ENCODE measurements around the gene SUCLA2.
"Not testable (repeated sequence)": the region's sequence is repeated elsewhere in the genome, so short reads cannot be mapped to it uniquely, and the experiment has no call there.

SUCLA2 gene

GRCh38 chr13:47949799-47950198 is 51.3 kb downstream of the SUCLA2 start:
- no peak overlapping the region for H3K9ac ChIP-seq (ENCODE audit: low read depth, low read length)
- H3K36me3 ChIP-seq (ENCODE audit: control insufficient read depth, insufficient read depth, low read length): peaks cover 69% of the 10 kb centered on the region
- no peak overlapping the region for H3K27ac ChIP-seq (ENCODE audit: low read depth, low read length)
- H3K4me1 ChIP-seq (ENCODE audit: control insufficient read depth, insufficient read depth, low read length): no peaks in the 10 kb centered on the region
- H3K27me3 ChIP-seq (ENCODE audit: control insufficient read depth, insufficient read depth, low read length): no peaks in the 10 kb centered on the region
- H3K9me3 ChIP-seq (ENCODE audit: control insufficient read depth, insufficient read depth, low read length): no peaks in the 10 kb centered on the region
- H3K4me3 ChIP-seq (ENCODE audit: low read depth, low read length): no peak overlapping the region

- H3K36me3 ChIP-seq (ENCODE audit: control insufficient read depth, insufficient read depth, low read length): peaks cover 63% of the 10 kb centered on the region
- no peaks in the 10 kb centered on the region for H3K27me3 ChIP-seq (ENCODE audit: control insufficient read depth, insufficient read depth, low read length)
- no peak overlapping the region for H3K27ac ChIP-seq (ENCODE audit: low read depth, low read length)
- no peaks in the 10 kb centered on the region for H3K4me1 ChIP-seq (ENCODE audit: control insufficient read depth, insufficient read depth, low read length)
- no peaks in the 10 kb centered on the region for H3K9me3 ChIP-seq (ENCODE audit: control insufficient read depth, insufficient read depth, low read length)
- no peak overlapping the region for H3K4me3 ChIP-seq (ENCODE audit: low read depth, low read length)
- H3K9ac ChIP-seq (ENCODE audit: low read depth, low read length): no peak overlapping the region
Measured at GRCh38 chr13:47945738-47946137, 55.3 kb downstream of the SUCLA2 start.

DNA sequence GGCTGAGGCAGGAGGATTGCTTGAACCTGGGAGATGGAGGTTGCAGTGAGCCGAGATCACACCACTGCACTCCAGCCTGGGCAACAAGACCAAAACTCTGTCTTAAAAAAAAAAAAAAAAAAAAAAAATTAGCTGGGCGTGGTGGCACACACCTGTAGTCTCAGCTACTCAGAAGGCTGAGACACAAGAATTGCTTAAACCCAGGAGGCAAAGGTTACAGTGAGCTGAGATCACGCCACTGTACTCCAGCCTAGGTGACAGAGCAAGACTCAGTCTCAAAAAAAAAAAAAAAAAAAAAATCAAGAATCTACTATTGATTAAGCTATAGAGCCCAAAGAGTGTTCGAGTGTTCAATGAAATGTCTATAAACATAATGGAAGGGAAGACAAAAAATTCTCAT is 55.9 kb downstream of the SUCLA2 start:
- H3K4me3 ChIP-seq (ENCODE audit: low read depth, low read length); H3K27me3 ChIP-seq (ENCODE audit: control insufficient read depth, insufficient read depth, low read length); H3K4me1 ChIP-seq (ENCODE audit: control insufficient read depth, insufficient read depth, low read length); H3K27ac ChIP-seq (ENCODE audit: low read depth, low read length); H3K9me3 ChIP-seq (ENCODE audit: control insufficient read depth, insufficient read depth, low read length); H3K9ac ChIP-seq (ENCODE audit: low read depth, low read length): not testable (repeated sequence)
- peaks cover 63% of the 10 kb centered on the region for H3K36me3 ChIP-seq (ENCODE audit: control insufficient read depth, insufficient read depth, low read length)

- Histone ChIP-seq H3K9ac (ENCODE audit: low read depth, low read length) (peak overlapping the region; percentile 20; the same call in 1 of the 2 replicates), H3K36me3 (ENCODE audit: control insufficient read depth, insufficient read depth, low read length) (peaks cover 11% of the 10 kb centered on the region; the same call in 1 of the 2 replicates), H3K4me3 (ENCODE audit: low read depth, low read length) (no peak overlapping the region), H3K27ac (ENCODE audit: low read depth, low read length) (peak overlapping the region; percentile 62), H3K9me3 (ENCODE audit: control insufficient read depth, insufficient read depth, low read length) (peaks cover 9% of the 10 kb centered on the region; the same call in 1 of the 2 replicates), H3K4me1 (ENCODE audit: control insufficient read depth, insufficient read depth, low read length) (peaks cover 28% of the 10 kb centered on the region), H3K27me3 (ENCODE audit: control insufficient read depth, insufficient read depth, low read length) (no peaks in the 10 kb centered on the region)
Measured at GRCh38 chr13:47934371-47934770, 66.7 kb downstream of the SUCLA2 start.

- Histone ChIP-seq H3K4me3 (ENCODE audit: low read depth, low read length) (no peak overlapping the region), H3K27ac (ENCODE audit: low read depth, low read length) (peak overlapping the region; percentile 66), H3K9ac (ENCODE audit: low read depth, low read length) (peak overlapping the region; percentile 50; the same call in 1 of the 2 replicates), H3K36me3 (ENCODE audit: control insufficient read depth, insufficient read depth, low read length) (peaks cover 8% of the 10 kb centered on the region; the same call in 1 of the 2 replicates), H3K9me3 (ENCODE audit: control insufficient read depth, insufficient read depth, low read length) (peaks cover 8% of the 10 kb centered on the region; the same call in 1 of the 2 replicates), H3K27me3 (ENCODE audit: control insufficient read depth, insufficient read depth, low read length) (no peaks in the 10 kb centered on the region), H3K4me1 (ENCODE audit: control insufficient read depth, insufficient read depth, low read length) (peaks cover 28% of the 10 kb centered on the region)
Measured at GRCh38 chr13:47932950-47933923, 67.8 kb downstream of the SUCLA2 start.

DNA sequence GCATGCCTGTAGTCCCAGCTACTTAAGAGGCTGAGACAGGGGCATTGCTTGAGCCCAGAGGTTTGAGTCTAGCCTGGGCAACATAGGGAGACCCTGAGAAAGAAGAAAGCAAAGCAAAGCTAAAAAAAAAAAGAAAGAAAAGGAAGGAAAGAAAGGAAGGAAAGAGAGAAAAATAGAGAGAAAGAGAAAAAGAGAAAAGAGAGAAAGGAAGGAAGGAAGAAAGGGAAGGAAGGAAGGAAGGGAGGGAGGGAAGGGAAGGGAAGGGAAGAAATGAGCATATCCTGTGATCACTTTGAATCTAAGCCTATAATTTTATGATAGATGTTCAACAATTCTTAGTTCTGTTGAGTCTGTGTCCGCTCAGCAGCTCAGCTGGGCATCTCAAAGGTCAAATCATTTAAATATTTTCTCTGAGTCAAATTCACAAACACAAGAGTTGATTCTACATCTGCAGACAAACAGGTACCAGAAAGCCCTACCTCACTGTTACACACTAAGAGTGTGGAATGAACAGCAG is 70.4 kb downstream of the SUCLA2 start:
- no peaks in the 10 kb centered on the region for H3K9me3 ChIP-seq (ENCODE audit: control insufficient read depth, insufficient read depth, low read length)
- H3K27me3 ChIP-seq (ENCODE audit: control insufficient read depth, insufficient read depth, low read length): no peaks in the 10 kb centered on the region
- H3K27ac ChIP-seq (ENCODE audit: low read depth, low read length): no peak overlapping the region
- no peak overlapping the region for H3K4me3 ChIP-seq (ENCODE audit: low read depth, low read length)
- H3K4me1 ChIP-seq (ENCODE audit: control insufficient read depth, insufficient read depth, low read length): peaks cover 28% of the 10 kb centered on the region
- no peaks in the 10 kb centered on the region for H3K36me3 ChIP-seq (ENCODE audit: control insufficient read depth, insufficient read depth, low read length)
- no peak overlapping the region for H3K9ac ChIP-seq (ENCODE audit: low read depth, low read length)

DNA sequence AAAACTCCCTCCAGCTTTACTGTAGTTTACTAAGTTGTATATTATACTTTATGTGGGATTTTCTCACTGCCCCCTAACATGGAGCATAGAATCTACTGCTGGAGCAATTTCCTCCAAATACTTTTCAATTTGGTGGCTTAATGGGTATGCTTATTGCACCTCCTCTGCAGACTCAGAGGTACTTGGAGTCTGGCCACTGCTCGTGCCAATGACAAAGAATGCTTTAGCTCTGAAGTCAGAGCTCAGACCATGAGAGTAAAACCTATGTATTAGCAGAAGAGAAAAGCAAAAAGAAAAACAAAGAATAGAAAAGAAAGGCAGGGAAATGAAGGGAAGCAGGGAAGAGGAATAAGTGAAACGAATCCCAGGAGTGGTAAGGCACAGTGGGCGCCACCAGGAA is 71.9 kb downstream of the SUCLA2 start:
- Histone ChIP-seq H3K4me1 (ENCODE audit: control insufficient read depth, insufficient read depth, low read length) (peaks cover 20% of the 10 kb centered on the region), H3K27me3 (ENCODE audit: control insufficient read depth, insufficient read depth, low read length) (no peaks in the 10 kb centered on the region), H3K27ac (ENCODE audit: low read depth, low read length) (no peak overlapping the region), H3K36me3 (ENCODE audit: control insufficient read depth, insufficient read depth, low read length) (no peaks in the 10 kb centered on the region), H3K9me3 (ENCODE audit: control insufficient read depth, insufficient read depth, low read length) (no peaks in the 10 kb centered on the region), H3K9ac (ENCODE audit: low read depth, low read length) (no peak overlapping the region), H3K4me3 (ENCODE audit: low read depth, low read length) (no peak overlapping the region)

GRCh38 chr13:47917022-47917574 is 84.0 kb downstream of the SUCLA2 start:
- no peaks in the 10 kb centered on the region for H3K27me3 ChIP-seq (ENCODE audit: control insufficient read depth, insufficient read depth, low read length)
- H3K27ac ChIP-seq (ENCODE audit: low read depth, low read length): no peak overlapping the region
- no peak overlapping the region for H3K4me3 ChIP-seq (ENCODE audit: low read depth, low read length)
- no peaks in the 10 kb centered on the region for H3K36me3 ChIP-seq (ENCODE audit: control insufficient read depth, insufficient read depth, low read length)
- no peaks in the 10 kb centered on the region for H3K4me1 ChIP-seq (ENCODE audit: control insufficient read depth, insufficient read depth, low read length)
- H3K9me3 ChIP-seq (ENCODE audit: control insufficient read depth, insufficient read depth, low read length): no peaks in the 10 kb centered on the region; the same call in 1 of the 2 replicates
- no peak overlapping the region for H3K9ac ChIP-seq (ENCODE audit: low read depth, low read length)

- Histone ChIP-seq H3K27ac (ENCODE audit: low read depth, low read length) (no peak overlapping the region), H3K4me3 (ENCODE audit: low read depth, low read length) (no peak overlapping the region), H3K4me1 (ENCODE audit: control insufficient read depth, insufficient read depth, low read length) (no peaks in the 10 kb centered on the region), H3K9ac (ENCODE audit: low read depth, low read length) (no peak overlapping the region), H3K27me3 (ENCODE audit: control insufficient read depth, insufficient read depth, low read length) (no peaks in the 10 kb centered on the region), H3K36me3 (ENCODE audit: control insufficient read depth, insufficient read depth, low read length) (no peaks in the 10 kb centered on the region), H3K9me3 (ENCODE audit: control insufficient read depth, insufficient read depth, low read length) (no peaks in the 10 kb centered on the region)
Measured at GRCh38 chr13:47908197-47908902, 92.7 kb downstream of the SUCLA2 start.

GRCh38 chr13:47904891-47905290 is 96.2 kb downstream of the SUCLA2 start:
- Histone ChIP-seq H3K27ac (ENCODE audit: low read depth, low read length) (no peak overlapping the region), H3K27me3 (ENCODE audit: control insufficient read depth, insufficient read depth, low read length) (no peaks in the 10 kb centered on the region), H3K4me1 (ENCODE audit: control insufficient read depth, insufficient read depth, low read length) (no peaks in the 10 kb centered on the region), H3K4me3 (ENCODE audit: low read depth, low read length) (no peak overlapping the region), H3K9me3 (ENCODE audit: control insufficient read depth, insufficient read depth, low read length) (no peaks in the 10 kb centered on the region), H3K9ac (ENCODE audit: low read depth, low read length) (no peak overlapping the region), H3K36me3 (ENCODE audit: control insufficient read depth, insufficient read depth, low read length) (no peaks in the 10 kb centered on the region)
